Activated CD4-positive, alpha-beta T cell treated with anti-CD3 and anti-CD28 coated beads for 1 hour (primary cell): Measurements from ENCODE around the gene PACS2.
"Not testable (repeated sequence)": the region's sequence is repeated elsewhere in the genome, so short reads cannot be mapped to it uniquely, and the experiment has no call there.

Experiments
- DNase-seq: peaks from one replicate; pipeline ENCODE4 v3.0.0-alpha.2; 2020

PACS2 gene

DNA sequence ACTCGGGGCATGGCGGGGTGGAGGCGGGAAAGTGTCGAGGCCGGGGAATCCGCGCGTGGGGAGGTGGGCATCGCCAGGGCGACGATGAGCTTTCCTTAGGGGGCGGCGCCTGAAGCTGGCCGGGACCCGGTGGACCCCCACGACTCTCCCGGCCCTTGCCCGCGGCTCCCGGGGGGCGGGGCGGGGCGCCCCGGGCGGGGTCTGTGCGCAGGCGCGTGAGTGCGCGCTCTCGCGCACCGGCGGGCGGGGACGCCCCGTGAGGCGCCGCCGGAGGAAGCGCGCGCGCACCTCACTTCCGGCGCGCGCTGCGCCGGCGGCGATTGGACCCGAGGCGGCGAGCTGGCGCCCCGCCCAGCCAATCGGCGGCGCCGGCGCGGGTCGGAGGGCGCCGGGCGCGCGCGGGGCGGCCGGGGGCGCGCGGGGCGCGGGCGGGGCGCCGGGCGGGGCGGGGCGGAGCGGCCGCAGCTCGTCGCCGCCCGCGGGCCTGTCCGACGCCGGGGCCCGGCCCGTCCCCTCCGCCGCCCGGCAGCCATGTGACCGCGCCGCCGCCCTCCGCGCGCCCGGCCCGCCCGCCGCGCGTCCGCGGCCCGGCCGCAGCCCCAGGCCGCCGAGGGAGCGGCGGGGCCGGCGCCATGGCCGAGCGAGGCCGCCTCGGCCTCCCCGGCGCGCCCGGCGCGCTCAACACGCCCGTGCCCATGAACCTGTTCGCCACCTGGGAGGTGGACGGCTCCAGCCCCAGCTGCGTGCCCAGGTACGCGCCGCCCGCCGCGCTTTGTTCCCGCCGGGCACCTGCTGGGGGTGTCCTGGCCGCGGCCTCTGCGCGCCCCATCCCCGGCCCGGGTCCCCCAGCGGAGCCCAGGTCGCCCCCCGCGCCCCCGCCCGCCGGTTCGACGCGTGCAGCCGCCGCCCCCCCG, at the start of gene PACS2:
PACS2 (plus strand) TSS at position 462 of the 914 bp plus-strand sequence; CDS start at position 633, 171 bp downstream.
- peak; percentile 68 for DNase-seq

DNA sequence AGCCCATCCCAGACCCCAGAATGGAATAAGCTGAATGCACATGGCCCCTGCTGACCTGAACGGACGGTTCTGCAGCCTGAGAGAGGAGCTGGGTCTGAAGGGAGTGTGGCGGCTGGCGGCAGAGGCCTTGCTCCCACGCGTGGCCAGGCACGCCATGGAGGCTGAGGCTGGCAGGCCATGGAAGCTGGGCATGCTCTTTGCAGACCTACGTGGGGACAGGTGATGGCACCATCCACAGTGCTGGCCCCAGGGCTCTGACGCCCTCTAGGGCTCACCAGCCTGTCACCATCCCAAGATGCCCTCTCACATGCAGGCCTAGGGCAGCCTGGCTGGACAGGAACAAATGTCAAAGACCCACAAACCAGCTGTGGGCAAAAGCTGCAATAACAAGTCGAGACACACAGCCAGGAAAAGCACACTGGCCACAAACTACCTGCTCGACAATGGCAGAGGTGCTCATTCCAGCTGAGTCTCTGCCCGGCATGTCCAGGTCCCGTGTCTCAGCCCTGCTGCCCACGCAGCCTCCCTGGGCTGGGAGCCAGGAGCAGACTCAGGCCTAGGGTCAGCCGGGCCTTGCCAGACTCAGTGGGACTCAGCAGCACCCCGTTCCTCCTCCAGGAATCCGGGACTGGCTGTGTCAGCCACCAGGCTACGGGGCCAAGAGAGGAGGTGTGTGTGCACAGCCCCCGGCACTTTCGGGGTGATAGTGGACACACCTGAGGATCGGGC, 46.6 kb upstream of the PACS2 start:
- no peak for DNase-seq

- DNase-seq: no peak
These were observed 45.7 kb upstream of the PACS2 start for GRCh38 chr14:105268736-105269354.

GRCh38 chr14:105269405-105269804, 45.1 kb upstream of the PACS2 start:
- no peak for DNase-seq

- DNase-seq: no peak
These were observed 43.2 kb upstream of the PACS2 start for GRCh38 chr14:105271224-105271890.

DNA sequence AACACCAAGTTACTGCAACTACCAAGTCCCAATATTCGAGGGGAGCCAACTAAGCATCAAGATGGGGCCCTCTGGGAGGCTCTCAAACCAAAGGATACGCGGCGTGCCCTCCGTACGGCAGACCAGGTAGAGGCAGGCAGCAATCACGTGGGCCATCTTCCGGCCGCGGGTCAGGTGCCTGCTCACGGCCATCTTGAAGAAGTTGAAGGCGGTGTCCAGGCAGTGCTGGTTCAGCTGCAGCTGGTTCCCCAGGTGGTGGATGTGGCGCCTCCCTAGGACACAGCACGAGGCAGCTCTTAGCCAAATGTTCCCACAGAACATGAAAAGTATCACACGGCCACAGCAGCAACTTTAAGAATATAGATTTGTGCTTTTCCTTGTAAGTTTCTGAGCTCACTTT, 41.9 kb upstream of the PACS2 start:
- DNase-seq: no peak

- DNase-seq: no peak
These were observed 41.5 kb upstream of the PACS2 start for GRCh38 chr14:105273062-105273461.

DNA sequence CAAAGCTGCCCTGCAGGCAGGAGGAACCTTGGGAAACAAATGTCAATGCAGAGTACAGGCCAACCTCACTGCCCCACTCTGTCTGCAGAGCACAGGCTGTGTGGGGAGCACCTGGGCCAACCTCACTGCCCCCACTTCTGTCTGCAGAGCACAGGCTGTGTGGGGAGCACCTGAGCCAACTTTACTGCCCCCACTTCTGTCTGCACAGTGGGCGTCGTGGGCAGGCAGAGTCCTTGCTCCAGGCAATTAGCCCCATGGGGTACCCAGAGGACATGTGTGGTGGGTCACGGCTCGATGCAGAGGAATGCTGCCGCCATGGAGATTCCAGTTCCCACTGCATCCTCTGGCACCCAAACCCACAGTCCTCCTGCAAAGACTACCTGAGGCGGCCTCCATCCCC, 39.9 kb upstream of the PACS2 start:
- no peak for DNase-seq

DNA sequence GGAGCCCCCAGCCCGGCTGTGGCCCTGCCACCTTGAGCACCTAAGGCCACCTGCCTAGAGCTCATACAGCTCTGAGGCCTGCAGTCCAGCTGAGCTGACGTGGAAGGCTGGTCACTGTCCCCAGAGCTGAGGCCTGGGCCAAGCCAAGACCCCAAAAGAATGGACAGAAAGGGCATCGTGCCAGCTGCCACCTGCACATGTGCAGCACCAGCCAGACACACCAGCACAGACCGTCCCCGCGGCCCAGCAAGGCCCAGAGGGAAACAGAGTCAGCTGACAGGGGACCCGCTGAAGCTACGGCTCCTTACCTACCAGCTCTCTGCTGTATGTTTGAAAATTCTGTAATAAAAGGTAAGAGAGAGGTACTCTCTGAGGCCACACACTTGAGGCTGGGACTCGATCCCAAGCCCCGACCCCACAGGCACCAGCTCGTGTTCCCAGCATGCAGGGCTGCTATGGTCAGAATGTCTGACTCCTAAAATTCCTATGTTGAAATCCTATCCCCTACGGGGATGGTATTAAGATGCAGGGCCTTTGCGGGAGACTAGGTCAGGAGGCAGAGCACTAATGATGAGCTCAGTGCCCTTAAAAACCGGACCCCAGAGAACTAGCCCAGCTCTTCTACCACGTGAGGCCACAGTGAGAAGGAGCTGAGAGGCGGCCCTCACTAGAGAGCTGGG, 39.1 kb upstream of the PACS2 start:
- DNase-seq: no peak

DNA sequence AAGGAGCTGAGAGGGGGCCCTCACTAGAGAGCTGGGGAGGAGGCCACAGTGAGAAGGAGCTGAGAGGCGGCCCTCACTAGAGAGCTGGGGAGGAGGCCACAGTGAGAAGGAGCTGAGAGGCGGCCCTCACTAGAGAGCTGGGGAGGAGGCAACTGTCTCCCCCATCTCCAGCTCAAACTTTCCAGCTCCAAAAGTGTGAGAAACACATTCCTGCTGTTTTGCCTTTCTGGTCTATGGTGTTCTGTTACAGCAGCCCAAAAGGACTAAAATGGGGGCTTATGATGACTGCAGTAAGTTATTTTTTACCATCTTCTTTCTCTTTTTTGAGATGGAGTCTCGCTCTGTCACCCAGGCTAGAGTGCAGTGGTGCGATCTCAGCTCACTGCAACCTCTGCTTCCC, 37.1 kb upstream of the PACS2 start:
- not testable (repeated sequence) for DNase-seq

DNA sequence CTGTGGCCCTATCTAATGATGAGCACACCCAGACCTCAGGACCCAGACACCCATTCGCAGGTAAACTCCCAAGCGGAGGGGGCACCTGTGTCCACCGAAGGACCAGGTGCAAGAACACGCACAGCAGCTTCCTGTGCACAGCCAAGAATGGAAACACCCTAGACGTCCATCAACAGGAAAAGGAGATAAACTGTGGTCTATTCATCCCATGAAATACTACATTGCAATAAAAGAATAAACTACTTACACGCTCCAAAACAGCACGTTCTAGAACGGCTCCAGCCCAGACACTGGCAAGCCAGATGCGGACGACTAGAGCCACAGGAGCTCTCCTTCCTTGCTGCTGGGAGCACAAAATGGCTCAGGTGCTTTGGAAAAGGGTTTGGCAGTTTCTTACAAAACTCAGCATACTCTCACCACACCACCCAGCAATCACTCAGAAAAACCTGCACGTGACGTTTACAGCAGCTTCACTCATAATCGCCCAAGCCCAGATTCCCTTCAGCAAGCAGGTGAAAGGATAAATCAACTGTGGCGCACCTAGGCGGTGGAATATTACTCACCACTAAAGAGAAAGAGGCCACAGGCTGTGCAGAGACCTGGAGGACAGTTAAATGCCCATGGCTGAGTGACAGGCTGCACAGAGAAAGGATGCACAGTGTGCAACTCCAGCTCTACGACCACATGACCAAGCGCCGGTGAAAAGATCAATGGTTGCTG, 34.7 kb upstream of the PACS2 start:
- no peak for DNase-seq

DNA sequence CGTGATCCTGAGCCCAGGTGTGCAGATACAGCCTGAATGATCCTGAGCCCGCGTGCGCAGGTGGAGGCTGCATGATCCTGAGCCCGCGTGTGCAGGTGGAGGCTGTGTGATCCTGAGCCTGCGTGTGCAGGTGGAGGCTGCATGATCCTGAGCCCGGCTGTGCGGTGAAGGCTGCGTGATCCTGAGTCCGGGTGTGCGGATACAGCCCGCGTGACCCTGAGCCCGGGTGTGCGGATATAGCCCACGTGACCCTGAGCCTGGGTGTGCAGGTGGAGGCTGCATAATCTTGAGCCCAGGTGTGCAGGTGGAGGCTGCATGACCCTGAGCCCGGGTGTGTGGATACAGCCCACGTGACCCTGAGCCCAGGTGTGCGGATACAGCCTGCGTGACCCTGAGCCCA, 34.0 kb upstream of the PACS2 start:
- no peak for DNase-seq

DNA sequence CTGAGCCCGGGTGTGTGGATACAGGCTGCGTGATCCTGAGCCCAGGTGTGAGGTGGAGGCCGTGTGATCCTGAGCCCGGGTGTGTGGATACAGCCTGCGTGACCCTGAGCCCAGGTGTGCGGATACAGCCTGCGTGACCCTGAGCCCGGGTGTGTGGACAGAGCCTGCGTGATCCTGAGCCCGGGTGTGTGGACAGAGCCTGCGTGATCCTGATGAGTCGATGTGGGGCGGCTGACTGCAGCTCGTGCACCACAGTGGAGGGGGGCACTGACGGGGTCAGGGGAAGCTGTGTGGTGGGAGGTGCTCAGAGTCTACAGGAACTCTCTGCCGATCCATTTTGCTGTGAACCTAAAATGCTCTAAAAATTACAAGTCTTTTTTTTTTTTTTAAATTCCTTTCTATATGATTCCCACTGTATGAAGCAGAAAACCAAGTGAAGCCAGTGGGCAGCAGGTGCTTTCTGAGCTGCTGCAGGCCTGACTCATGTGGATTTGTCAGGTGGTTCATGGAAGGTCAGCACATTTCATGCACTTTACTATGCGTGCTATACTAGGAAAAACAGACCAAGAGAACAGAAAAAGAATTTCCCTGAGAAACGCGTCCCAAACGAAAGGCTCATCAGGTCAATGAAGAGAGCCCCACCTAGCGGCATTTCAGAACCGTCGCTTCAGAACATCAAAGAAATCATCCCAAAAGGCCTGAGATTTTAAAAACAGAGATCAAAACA, 33.0 kb upstream of the PACS2 start:
- DNase-seq: no peak

DNA sequence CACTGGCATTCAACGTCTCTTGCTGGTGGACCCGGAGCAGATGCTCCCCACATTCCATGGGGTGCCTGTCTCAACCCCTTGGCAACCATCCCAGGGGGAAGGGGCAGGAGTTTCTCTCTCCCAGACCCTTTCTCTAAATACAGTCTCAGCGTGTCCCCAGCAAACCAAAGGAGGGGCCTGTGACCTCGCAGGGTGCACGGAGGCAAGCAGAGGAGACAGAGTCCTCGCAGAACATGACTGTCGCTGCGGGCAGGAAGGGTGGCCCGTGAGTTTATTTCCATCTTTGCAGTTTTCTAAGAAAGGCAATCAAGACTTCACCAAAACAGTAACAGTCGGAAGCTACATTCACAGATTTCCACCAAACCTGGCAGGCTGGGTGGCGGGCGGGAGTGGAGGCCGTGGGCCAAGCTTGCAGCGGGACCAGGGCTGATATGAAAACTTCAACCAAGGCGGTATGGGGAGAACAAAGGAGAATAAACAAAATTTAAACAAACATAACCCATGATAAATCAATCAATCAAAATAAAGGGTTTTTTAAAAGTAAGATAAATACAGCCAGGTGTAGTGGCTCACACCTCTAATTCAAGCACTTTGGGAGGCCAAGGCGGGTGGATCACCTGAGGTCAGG, 32.3 kb upstream of the PACS2 start:
- DNase-seq: no peak

DNA sequence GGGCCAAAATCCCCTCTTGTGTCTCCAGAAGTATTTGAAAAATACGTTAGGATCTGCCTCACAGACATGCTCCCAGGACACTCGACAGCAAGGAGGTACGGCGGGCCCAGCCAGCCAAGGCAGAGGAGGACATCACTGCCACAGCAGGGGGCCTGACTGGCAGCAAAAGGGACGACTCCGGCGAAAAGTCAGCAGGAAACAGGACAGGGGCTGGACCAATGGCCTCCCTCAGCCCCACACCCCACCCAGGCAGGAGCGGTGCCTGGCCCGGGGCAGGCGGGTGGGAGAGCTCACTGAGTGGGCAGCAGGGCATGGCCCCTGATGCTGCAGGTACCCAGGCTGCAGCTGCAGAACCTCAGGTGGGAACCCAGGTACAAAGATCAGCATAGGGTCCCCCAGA, 31.5 kb upstream of the PACS2 start:
- DNase-seq: no peak

DNA sequence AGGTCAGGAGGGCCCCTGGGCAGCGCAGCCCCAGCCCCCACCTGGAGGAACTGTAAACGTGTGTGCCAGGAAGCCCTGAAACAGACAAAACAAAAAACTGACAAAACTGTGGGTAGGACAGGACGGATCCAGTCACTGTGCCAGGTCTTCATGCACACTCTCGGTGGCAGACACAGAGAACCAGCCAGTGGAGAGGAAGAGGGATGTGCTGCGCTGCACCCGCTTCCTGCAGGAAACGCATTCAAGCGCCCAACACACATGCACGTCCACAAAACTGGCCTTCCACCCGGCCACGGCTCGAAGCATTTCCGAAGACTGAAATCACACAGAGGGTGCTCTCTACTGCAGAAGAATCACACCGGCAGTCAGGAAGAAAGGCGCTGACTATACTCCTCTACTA, 30.6 kb upstream of the PACS2 start:
- no peak for DNase-seq

GRCh38 chr14:105285174-105285573, 29.4 kb upstream of the PACS2 start:
- no peak for DNase-seq

GRCh38 chr14:105286759-105287144, 27.8 kb upstream of the PACS2 start:
- DNase-seq: no peak

DNA sequence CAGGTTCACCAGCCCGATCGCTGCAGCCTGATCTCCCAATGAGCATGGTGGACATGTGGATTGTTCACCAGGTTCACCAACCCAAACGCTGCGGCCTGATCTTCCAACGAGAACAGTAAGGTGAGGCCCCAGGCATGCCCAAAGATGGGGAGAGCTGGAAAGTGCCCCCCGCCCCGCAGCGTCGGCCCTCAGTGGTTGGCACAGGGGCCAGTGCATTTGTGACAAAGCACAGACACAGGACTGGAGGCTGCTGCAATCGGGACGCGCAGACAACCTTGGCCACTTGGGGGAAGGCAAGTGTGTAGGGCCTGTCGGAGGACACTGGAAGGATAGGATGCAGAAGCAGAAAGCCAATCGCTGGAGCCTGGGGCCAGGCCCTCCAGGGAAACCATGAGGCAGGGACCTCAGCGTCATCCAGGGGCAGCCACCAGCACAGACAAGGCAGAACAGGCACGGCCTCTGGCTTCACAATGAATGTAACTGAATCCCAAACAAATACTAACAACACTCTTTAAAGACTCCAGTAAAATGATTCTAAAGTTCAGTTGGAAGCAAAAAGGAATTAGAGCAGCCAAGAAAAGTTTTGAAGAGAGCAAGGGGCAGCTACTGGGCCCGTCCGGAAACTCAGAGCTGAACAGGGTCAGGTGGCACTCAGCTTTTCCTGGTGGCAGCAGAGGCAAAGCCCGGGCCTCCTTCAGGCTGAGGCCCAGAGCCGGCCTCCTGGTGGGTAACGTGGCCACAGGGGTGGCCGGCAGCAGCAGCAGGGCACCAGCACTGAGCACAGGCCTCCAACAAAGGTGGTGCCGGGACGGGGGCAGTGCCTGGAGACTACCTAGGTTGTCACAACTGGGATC, 27.1 kb upstream of the PACS2 start:
- DNase-seq: no peak

DNA sequence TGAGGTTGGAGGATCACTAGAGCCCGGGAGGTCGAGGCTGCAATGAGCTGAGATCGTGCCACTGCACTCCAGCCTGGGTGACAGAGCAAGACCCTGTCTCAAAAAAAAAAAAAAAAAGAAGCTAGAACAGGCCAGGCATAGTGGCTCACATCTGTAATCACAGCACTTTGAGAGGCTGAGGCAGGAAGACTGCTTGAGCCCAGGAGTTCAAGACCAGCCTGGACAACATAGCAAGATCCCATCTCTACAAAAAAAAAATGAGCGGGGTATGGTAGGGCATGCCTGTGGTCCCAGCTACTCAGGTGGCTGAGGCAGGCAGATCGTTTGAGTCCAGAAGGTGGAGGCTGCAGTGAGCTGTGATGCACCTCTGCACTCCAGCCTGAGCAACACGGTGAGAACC, 25.6 kb upstream of the PACS2 start:
- not testable (repeated sequence) for DNase-seq
